Panc1 (cell line): ENCODE data around the gene DYRK3. TPM values are rescaled to one million over a fixed set of nuclear protein-coding genes. Genes with fewer than 3 reads are reported as not detected.

Experiments
- ATAC-seq: fragments of 200-7000 bp; cut with Tn5 transposase; 2 replicates; pipeline ENCODE4 v1.9.1; 2020; ENCODE audit warnings: mild to moderate bottlenecking, moderate library complexity
- BruUV-seq: library from RNA; stranded (reverse); fragments of 400-500 nt; replicated peaks from 2 replicates; lab custom pipeline; 2021; lab: Mats Ljungman, UMichigan
- CTCF ChIA-PET: fragments of 300-600 bp; sonication (Branson Sonifier 250); formaldehyde crosslinking; loops from one replicate; lab custom pipeline; 2022; ENCODE audit warnings: antibody characterized with exemption; lab: Charles Lee
- POLR2A ChIA-PET: fragments of 300-600 bp; sonication (Branson Sonifier 250); formaldehyde crosslinking; loops from one replicate; lab custom pipeline; 2022; ENCODE audit warnings: antibody characterized with exemption; lab: Charles Lee
- DNase-seq: peaks from one replicate; pipeline ENCODE4 v3.0.0-alpha.2; 2010; ENCODE audit warnings: low read depth, low spot score
- H3K27ac ChIP-seq: 2 replicates; pipeline ENCODE4 v1.5.1; 2011; ENCODE audit warnings: mild to moderate bottlenecking, low read length, inconsistent platforms
- H3K27me3 ChIP-seq: fragments of 200-500 bp; sonication (Bioruptor generic); 2 replicates; pipeline ENCODE4 v1.6.0; 2014; ENCODE audit warnings: low read length, inconsistent platforms; ENCODE audit not compliant: control insufficient read depth, insufficient read depth
- H3K36me3 ChIP-seq: fragments of 200-500 bp; sonication (Bioruptor generic); 2 replicates; pipeline ENCODE4 v1.5.1; 2014; ENCODE audit warnings: inconsistent platforms, mild to moderate bottlenecking, low read length, moderate library complexity; ENCODE audit not compliant: control insufficient read depth, insufficient read depth
- H3K4me1 ChIP-seq: 2 replicates; pipeline ENCODE4 v1.5.1; 2011; ENCODE audit warnings: inconsistent platforms, mild to moderate bottlenecking, low read length, moderate library complexity; ENCODE audit not compliant: control insufficient read depth, insufficient read depth
- H3K4me3 ChIP-seq, 2 experiments: 2 replicates each; pipeline ENCODE4 v1.5.1; 2011 to 2012; ENCODE audit warnings: low read depth in 2 of 2, low read length in 2 of 2, mild to moderate bottlenecking in 2 of 2, inconsistent platforms in 1 of 2, moderate library complexity in 1 of 2
- H3K9me3 ChIP-seq: fragments of 200-500 bp; sonication (Bioruptor generic); 2 replicates; pipeline ENCODE4 v1.5.1; 2014; ENCODE audit warnings: low read depth, mild to moderate bottlenecking, inconsistent platforms, low read length, moderate library complexity; ENCODE audit not compliant: control insufficient read depth, insufficient read depth
- POLR2AphosphoS5 ChIP-seq: IDR thresholded peaks from 2 replicates; pipeline ENCODE4 v1.6.1; 2012; ENCODE audit warnings: mild to moderate bottlenecking, low read depth, low read length, moderate library complexity
- SIN3A ChIP-seq: IDR thresholded peaks from 2 replicates; pipeline ENCODE4 v1.6.1; 2012; ENCODE audit warnings: low read depth, mild to moderate bottlenecking, low read length, moderate library complexity, borderline replicate concordance; ENCODE audit not compliant: insufficient read depth
- TCF7L2 ChIP-seq: IDR thresholded peaks from 2 replicates; pipeline ENCODE4 v1.6.1; 2011; ENCODE audit warnings: mild to moderate bottlenecking, low read depth, low read length, inconsistent platforms
- in situ Hi-C: cut with HindIII; loops from 2 replicates; pipeline ENCODE4 v1.10.0; 2016; ENCODE audit warnings: low sequenced_read_pairs, low pct_unique_long_range_greater_than_20kb
- intact Hi-C: fragments of 100-400 bp; cut with micrococcal nuclease; formaldehyde crosslinking; loops from one replicate; pipeline ENCODE4 v1.10.0; 2022; ENCODE audit not compliant: unreplicated experiment
- total RNA-seq: library from RNA; stranded (reverse); gene quantifications from one replicate; pipeline ENCODE4 v1.2.1, GENCODE V29; 2021; ENCODE audit not compliant: unreplicated experiment
- TF ChIP-seq, protein P1 (sequence below), 2 experiments: IDR thresholded peaks; 2 replicates each; pipeline ENCODE4 v1.6.1; 2011 to 2012; ENCODE audit warnings: low read depth in 2 of 2, control low read depth in 1 of 2, low read length in 1 of 2, mild to moderate bottlenecking in 1 of 2, moderate library complexity in 1 of 2; ENCODE audit not compliant: insufficient read depth in 1 of 2
- TF ChIP-seq, protein P2 (sequence below): fragments of 450-650 bp; IDR thresholded peaks from 2 replicates; pipeline ENCODE4 v1.5.1; 2017; ENCODE audit warnings: mild to moderate bottlenecking

Gene DYRK3
- total RNA-seq, 1 experiment from 2014 or later, result 12.0 TPM

DNA sequence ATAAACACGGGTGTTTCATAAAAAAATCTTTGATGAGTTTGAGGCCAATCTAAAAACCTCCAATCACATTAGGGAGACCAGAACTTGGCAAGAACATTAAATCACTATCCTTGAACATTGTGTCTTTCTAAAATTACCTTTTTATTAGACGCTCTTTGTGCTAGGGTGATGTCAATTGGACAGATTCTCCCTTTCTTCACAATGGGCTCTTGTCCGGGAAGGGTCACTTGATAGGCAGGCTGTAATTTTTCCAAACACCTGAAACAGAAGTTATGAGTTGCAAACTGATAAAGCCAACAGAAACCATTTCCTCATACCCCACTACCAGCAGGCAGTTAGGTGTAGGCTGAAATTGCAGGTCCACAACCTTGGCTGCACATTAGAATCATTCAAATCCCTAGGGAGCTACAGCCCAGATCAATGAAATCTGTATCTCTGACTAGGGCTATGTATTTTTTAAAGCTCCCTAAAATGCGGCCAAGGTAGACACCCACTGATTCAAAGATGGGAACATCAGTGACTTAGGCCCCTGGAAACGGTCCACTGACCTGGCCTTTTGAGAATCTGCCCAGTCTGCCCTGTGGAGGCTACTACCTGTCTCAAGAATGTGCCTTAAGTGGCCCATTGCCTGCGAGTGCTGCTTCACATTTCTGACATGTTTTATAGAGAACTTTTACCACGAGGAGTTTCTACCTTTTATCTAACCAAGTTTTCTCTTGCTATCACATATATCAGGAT lies 39.6 kb upstream of the DYRK3 start:
- no TSS peak for BruUV-seq

DNA sequence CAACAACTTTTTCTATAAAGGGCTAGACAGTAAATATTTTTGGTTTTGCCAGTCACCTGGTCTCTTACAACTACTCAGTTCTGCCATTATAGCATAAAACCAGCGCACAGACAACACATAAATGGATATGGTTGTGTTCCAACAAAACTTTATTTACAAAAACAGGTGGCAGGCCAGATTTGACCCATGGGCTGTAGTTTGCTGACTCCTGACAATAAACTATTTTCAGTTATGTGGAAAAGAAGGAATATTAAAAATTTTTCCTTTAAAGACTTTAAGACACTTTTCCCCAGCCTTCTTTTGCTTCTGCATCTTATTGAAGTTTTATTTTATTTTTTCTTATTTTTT lies 39.0 kb upstream of the DYRK3 start:
- Histone ChIP-seq H3K9me3 (no peaks in the 10 kb centered on the region), H3K4me1 (no peaks in the 10 kb centered on the region), H3K27ac (no peak overlapping the region), H3K36me3 (peaks cover 2% of the 10 kb centered on the region; the same call in 1 of the 2 replicates), H3K27me3 (no peaks in the 10 kb centered on the region), H3K4me3 (no peak overlapping the region)
- DNase-seq (no peak), ATAC-seq (no peak)
- CTCF ChIA-PET, result no interaction called here
- no peak for TF ChIP-seq POLR2AphosphoS5
- POLR2A ChIA-PET, result no interaction called here
- in situ Hi-C loops, result no loop called here
- no TSS peak for BruUV-seq
- intact Hi-C loops, result no loop called here

More for the DNA sequence above, 39.6 kb upstream of the DYRK3 start:
- CTCF ChIA-PET, result no interaction called here
- POLR2A ChIA-PET, result no interaction called here
- no peaks in the 10 kb centered on the region for H3K4me1 ChIP-seq
- TF ChIP-seq POLR2AphosphoS5 (no peak), SIN3A (no peak), TCF7L2 (no peak)
- TF ChIP-seq, protein P1, sequence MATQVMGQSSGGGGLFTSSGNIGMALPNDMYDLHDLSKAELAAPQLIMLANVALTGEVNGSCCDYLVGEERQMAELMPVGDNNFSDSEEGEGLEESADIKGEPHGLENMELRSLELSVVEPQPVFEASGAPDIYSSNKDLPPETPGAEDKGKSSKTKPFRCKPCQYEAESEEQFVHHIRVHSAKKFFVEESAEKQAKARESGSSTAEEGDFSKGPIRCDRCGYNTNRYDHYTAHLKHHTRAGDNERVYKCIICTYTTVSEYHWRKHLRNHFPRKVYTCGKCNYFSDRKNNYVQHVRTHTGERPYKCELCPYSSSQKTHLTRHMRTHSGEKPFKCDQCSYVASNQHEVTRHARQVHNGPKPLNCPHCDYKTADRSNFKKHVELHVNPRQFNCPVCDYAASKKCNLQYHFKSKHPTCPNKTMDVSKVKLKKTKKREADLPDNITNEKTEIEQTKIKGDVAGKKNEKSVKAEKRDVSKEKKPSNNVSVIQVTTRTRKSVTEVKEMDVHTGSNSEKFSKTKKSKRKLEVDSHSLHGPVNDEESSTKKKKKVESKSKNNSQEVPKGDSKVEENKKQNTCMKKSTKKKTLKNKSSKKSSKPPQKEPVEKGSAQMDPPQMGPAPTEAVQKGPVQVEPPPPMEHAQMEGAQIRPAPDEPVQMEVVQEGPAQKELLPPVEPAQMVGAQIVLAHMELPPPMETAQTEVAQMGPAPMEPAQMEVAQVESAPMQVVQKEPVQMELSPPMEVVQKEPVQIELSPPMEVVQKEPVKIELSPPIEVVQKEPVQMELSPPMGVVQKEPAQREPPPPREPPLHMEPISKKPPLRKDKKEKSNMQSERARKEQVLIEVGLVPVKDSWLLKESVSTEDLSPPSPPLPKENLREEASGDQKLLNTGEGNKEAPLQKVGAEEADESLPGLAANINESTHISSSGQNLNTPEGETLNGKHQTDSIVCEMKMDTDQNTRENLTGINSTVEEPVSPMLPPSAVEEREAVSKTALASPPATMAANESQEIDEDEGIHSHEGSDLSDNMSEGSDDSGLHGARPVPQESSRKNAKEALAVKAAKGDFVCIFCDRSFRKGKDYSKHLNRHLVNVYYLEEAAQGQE (IDR thresholded peaks at IDR 0.05; ENCODE audit: insufficient read depth in 1 of 2, low read depth in 2 of 2, low read length in 1 of 2), result no peak
- TF ChIP-seq, protein P2, sequence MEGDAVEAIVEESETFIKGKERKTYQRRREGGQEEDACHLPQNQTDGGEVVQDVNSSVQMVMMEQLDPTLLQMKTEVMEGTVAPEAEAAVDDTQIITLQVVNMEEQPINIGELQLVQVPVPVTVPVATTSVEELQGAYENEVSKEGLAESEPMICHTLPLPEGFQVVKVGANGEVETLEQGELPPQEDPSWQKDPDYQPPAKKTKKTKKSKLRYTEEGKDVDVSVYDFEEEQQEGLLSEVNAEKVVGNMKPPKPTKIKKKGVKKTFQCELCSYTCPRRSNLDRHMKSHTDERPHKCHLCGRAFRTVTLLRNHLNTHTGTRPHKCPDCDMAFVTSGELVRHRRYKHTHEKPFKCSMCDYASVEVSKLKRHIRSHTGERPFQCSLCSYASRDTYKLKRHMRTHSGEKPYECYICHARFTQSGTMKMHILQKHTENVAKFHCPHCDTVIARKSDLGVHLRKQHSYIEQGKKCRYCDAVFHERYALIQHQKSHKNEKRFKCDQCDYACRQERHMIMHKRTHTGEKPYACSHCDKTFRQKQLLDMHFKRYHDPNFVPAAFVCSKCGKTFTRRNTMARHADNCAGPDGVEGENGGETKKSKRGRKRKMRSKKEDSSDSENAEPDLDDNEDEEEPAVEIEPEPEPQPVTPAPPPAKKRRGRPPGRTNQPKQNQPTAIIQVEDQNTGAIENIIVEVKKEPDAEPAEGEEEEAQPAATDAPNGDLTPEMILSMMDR, result no peak
- H3K27me3 ChIP-seq, result no peaks in the 10 kb centered on the region
- no peak for ATAC-seq
- in situ Hi-C loops, result no loop called here
- H3K36me3 ChIP-seq, result peaks cover 2% of the 10 kb centered on the region; the same call in 1 of the 2 replicates
- H3K9me3 ChIP-seq, result no peaks in the 10 kb centered on the region
- H3K4me3 ChIP-seq, result no peak overlapping the region
- intact Hi-C loops, result no loop called here
- DNase-seq, result no peak
- no peak overlapping the region for H3K27ac ChIP-seq

DNA sequence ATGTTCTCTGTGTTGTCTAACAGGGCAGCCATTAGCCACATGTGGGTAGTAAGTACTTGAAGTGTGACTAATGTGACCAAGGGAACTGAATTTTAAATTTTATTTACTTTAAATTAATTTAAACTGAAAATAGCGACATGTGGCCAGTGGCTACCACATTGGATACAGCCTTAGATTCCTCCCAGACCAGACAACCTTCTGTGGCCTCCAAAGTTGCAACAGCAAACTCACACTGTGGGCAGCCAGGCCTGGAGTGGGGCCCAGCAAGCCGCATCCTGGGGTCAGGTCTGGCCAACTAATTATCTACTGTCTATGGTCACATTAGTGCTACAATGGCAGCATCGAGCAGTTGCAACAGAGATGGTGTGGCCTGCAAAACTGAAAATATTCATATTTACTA lies 34.8 kb upstream of the DYRK3 start:
- ATAC-seq (no peak), DNase-seq (no peak)
- in situ Hi-C loops, result no loop called here
- Histone ChIP-seq H3K4me3 (no peak overlapping the region), H3K4me1 (no peaks in the 10 kb centered on the region), H3K36me3 (peaks cover 3% of the 10 kb centered on the region; the same call in 1 of the 2 replicates), H3K27ac (no peak overlapping the region), H3K9me3 (no peaks in the 10 kb centered on the region), H3K27me3 (no peaks in the 10 kb centered on the region)
- ChIA-PET CTCF (no interaction called here), POLR2A (no interaction called here)
- intact Hi-C loops, result no loop called here
- no peak for TF ChIP-seq TCF7L2
- TF ChIP-seq, protein P2, result no peak
- no peak for TF ChIP-seq SIN3A
- no peak for TF ChIP-seq POLR2AphosphoS5
- TF ChIP-seq, protein P1 (IDR thresholded peaks at IDR 0.05; ENCODE audit: insufficient read depth in 1 of 2, low read depth in 2 of 2, low read length in 1 of 2), result no peak
- no TSS peak for BruUV-seq
